Spleen (tissue), 11 donors: ENCODE results near the gene RNF114. TPM values are rescaled to one million over a fixed set of nuclear protein-coding genes. Genes with fewer than 3 reads are reported as not detected.
"Not testable (repeated sequence)": the region's sequence is repeated elsewhere in the genome, so short reads cannot be mapped to it uniquely, and the experiment has no call there.

Experiments used
- DNase-seq: peaks from one replicate; pipeline ENCODE4 v3.0.0-alpha.2; 2020
- H3K27ac ChIP-seq, 8 donors: fragments of 200-600 bp; sonication (generic) in 7 of 8; 1 replicate in 4 of 8; 2 replicates in 4 of 8; pipeline versions ENCODE4 v1.5.0 to v1.8.0; 2016 to 2021; ENCODE audit warnings: inconsistent platforms in 4 of 8, mild to moderate bottlenecking in 4 of 8, moderate library complexity in 1 of 8
- H3K27me3 ChIP-seq, 7 donors: fragments of 200-600 bp; sonication (generic) in 6 of 7; replicated peaks in 1 of 7; 1 replicate in 4 of 7; 2 replicates in 3 of 7; pipeline versions ENCODE4 v1.5.0 to v1.8.0; 2016 to 2021; ENCODE audit warnings: inconsistent platforms in 3 of 7, mild to moderate bottlenecking in 1 of 7
- H3K36me3 ChIP-seq, 6 donors: fragments of 200-600 bp; sonication (generic) in 5 of 6; 1 replicate in 4 of 6; 2 replicates in 2 of 6; pipeline versions ENCODE4 v1.5.0 to v1.8.0; 2016 to 2021; ENCODE audit warnings: inconsistent platforms in 2 of 6
- H3K4me1 ChIP-seq, 6 donors: fragments of 200-600 bp; sonication (generic) in 5 of 6; 1 replicate in 3 of 6; 2 replicates in 3 of 6; pipeline versions ENCODE4 v1.5.0 to v1.8.0; 2016 to 2021; ENCODE audit warnings: inconsistent platforms in 3 of 6
- H3K4me3 ChIP-seq, 8 donors: fragments of 200-600 bp; sonication (generic) in 7 of 8; 1 replicate in 4 of 8; 2 replicates in 4 of 8; pipeline versions ENCODE4 v1.5.0 to v1.8.0; 2016 to 2021; ENCODE audit warnings: inconsistent platforms in 4 of 8, mild to moderate bottlenecking in 4 of 8, moderate library complexity in 2 of 8
- H3K9me3 ChIP-seq, 8 donors: fragments of 200-600 bp; sonication (generic) in 7 of 8; 1 replicate in 4 of 8; 2 replicates in 4 of 8; pipeline versions ENCODE4 v1.5.0 to v1.8.0; 2016 to 2021; ENCODE audit warnings: inconsistent platforms in 4 of 8
- CTCF ChIP-seq, 11 experiments: fragments of 200-600 bp in 7 of 11; fragments of 450-650 bp in 4 of 11; sonication (generic) in 4 of 11; IDR thresholded peaks in 8 of 11; conservative IDR thresholded peaks in 3 of 11; 1 replicate in 7 of 11; 2 replicates in 4 of 11; pipeline versions ENCODE4 v1.4.0 to v1.8.0; 2016 to 2021; ENCODE audit warnings: antibody characterized with exemption in 11 of 11, inconsistent platforms in 4 of 11, mild to moderate bottlenecking in 1 of 11
- POLR2A ChIP-seq, 3 donors: fragments of 450-650 bp; IDR thresholded peaks; one replicate each; pipeline ENCODE4 v1.5.1; 2017; ENCODE audit warnings: antibody characterized with exemption in 3 of 3, mild to moderate bottlenecking in 1 of 3
- POLR2AphosphoS5 ChIP-seq, 3 donors: sonication (generic); formaldehyde crosslinking; IDR thresholded peaks; one replicate each; pipeline ENCODE4 v1.5.1; 2017; ENCODE audit warnings: antibody characterized with exemption in 3 of 3
- WGBS, 5 donors: extraction: QIAGEN DNeasy Blood & Tissue Kit in 3 of 5; methylation state at CpG; one replicate each; pipeline versions ENCODE4 v1.1.5 to v1.1.7; 2013 to 2018; 5-methylcytosine and 5-hydroxymethylcytosine counted together
- intact Hi-C: fragments of 100-400 bp; cut with DNase I; formaldehyde crosslinking; loops from one replicate; pipeline ENCODE4 v1.15.0; 2023; ENCODE audit warnings: low total_unique reads
- polyA plus RNA-seq, 3 donors: library from polyadenylated mRNA; stranded (reverse); fragments of 200-250 nt; gene quantifications; one replicate each; pipeline ENCODE4 v1.2.1, GENCODE V29; 2013
- total RNA-seq, 7 donors: library from RNA; depleted of rRNA in 3 of 7; stranded (reverse); fragments of >200 nt in 3 of 7; fragmentation: NEBNext Ultra II Directional in 4 of 7; extraction: Animal tissue kit (Norgen Biotek cat#: 25700) in 4 of 7; gene quantifications; one replicate each; pipeline versions ENCODE4 v1.1.0 to v1.2.1, GENCODE V29; 2016 to 2021
- donor health status: healthy with polysubstance abuse.
- donor health status: DM: no; HTN: no; CAD: no; lungs with moderate emphysema.
- donor health status: DM: no; HTN: no; CAD: no.
- donor health status: Bipolar disorder and iron deficiency.
- donor health status: healthy.
- donor health status: DM: no; HTN: no; CAD: no.
- donor health status: DM: yes; HTN: yes; CAD: no.

Gene RNF114
- total and polyA plus RNA-seq, 10 donors, result 35.5 to 246 (median 108) TPM

GRCh38 chr20:49970498-49970897 lies 34.3 kb downstream of the RNF114 start:
- Histone ChIP-seq H3K27ac (no peak overlapping the region), H3K9me3 (no peaks in the 10 kb centered on the region), H3K4me1 (peaks cover 0 to 40% (median 15%) of the 10 kb centered on the region in 6 donors), H3K36me3 (peaks cover 0 to 2% (median 0%) of the 10 kb centered on the region in 6 donors), H3K27me3 (no peaks in the 10 kb centered on the region), H3K4me3 (no peak overlapping the region)
- intact Hi-C loops, result loop anchor here (10.0 kb wide), 1 partner anchor 204 kb away; no protein-coding TSS in a partner anchor
- TF ChIP-seq POLR2AphosphoS5 (IDR thresholded peaks at IDR 0.05) (no peak), POLR2A (IDR thresholded peaks at IDR 0.05) (no peak), CTCF (IDR thresholded peaks at IDR 0.05 in 8 of 11, conservative IDR thresholded peaks at IDR 0.05 in 3 of 11) (no peak)
- 88 to 96% (median 93%) methylated on average over 8 of the region's 8 CpGs for WGBS, 5 donors
- DNase-seq, result no peak

GRCh38 chr20:49973981-49974380 lies 37.8 kb downstream of the RNF114 start:
- intact Hi-C loops, result loop anchor here (10.0 kb wide), 1 partner anchor 201 kb away; no protein-coding TSS in a partner anchor

GRCh38 chr20:49976542-49976941 lies 40.3 kb downstream of the RNF114 start:
- Histone ChIP-seq H3K27ac (no peak overlapping the region), H3K4me3 (no peak overlapping the region), H3K4me1 (peaks cover 0 to 25% (median 10%) of the 10 kb centered on the region in 6 donors), H3K27me3 (peaks cover 0 to under 1% (median 0%) of the 10 kb centered on the region in 7 donors), H3K9me3 (no peaks in the 10 kb centered on the region), H3K36me3 (no peaks in the 10 kb centered on the region)
- TF ChIP-seq CTCF (IDR thresholded peaks at IDR 0.05 in 8 of 11, conservative IDR thresholded peaks at IDR 0.05 in 3 of 11) (no peak), POLR2AphosphoS5 (IDR thresholded peaks at IDR 0.05) (no peak), POLR2A (IDR thresholded peaks at IDR 0.05) (no peak)
- WGBS, 5 donors, result 44 to 81% (median 68%) methylated on average over 2 of the region's 2 CpGs
- no peak for DNase-seq
- intact Hi-C loops, result loop anchor here (10.0 kb wide), 1 partner anchor 198 kb away; no protein-coding TSS in a partner anchor

More at GRCh38 chr20:49973981-49974380, 37.8 kb downstream of the RNF114 start:
- Histone ChIP-seq H3K9me3 (no peaks in the 10 kb centered on the region), H3K27ac (no peak overlapping the region), H3K4me3 (no peak overlapping the region), H3K27me3 (no peaks in the 10 kb centered on the region), H3K36me3 (no peaks in the 10 kb centered on the region), H3K4me1 (peaks cover 0 to 13% (median 6%) of the 10 kb centered on the region in 6 donors)
- no peak for TF ChIP-seq POLR2A (IDR thresholded peaks at IDR 0.05)
- TF ChIP-seq CTCF (IDR thresholded peaks at IDR 0.05 in 8 of 11, conservative IDR thresholded peaks at IDR 0.05 in 3 of 11), result no peak
- 69 to 90% (median 88%) methylated on average over 4 of the region's 4 CpGs for WGBS, 5 donors
- DNase-seq, result no peak

- intact Hi-C loops, result loop anchor here (10.0 kb wide), 1 partner anchor 197 kb away; no protein-coding TSS in a partner anchor
- WGBS, 5 donors, result 85 to 100% (median 90%) methylated on average over 1 to 2 of the region's 2 CpGs
- H3K9me3 ChIP-seq, DNase-seq, H3K4me3 ChIP-seq, H3K27ac ChIP-seq, H3K36me3 ChIP-seq: not testable (repeated sequence)
- Histone ChIP-seq H3K27me3 (peaks cover 0 to 12% (median 0%) of the 10 kb centered on the region in 7 donors), H3K4me1 (peaks cover 0 to 37% (median 22%) of the 10 kb centered on the region in 6 donors)
These were observed 41.5 kb downstream of the RNF114 start for GRCh38 chr20:49977740-49978139.
